Measurements from ENCODE around the gene TSNAXIP1.

DNA sequence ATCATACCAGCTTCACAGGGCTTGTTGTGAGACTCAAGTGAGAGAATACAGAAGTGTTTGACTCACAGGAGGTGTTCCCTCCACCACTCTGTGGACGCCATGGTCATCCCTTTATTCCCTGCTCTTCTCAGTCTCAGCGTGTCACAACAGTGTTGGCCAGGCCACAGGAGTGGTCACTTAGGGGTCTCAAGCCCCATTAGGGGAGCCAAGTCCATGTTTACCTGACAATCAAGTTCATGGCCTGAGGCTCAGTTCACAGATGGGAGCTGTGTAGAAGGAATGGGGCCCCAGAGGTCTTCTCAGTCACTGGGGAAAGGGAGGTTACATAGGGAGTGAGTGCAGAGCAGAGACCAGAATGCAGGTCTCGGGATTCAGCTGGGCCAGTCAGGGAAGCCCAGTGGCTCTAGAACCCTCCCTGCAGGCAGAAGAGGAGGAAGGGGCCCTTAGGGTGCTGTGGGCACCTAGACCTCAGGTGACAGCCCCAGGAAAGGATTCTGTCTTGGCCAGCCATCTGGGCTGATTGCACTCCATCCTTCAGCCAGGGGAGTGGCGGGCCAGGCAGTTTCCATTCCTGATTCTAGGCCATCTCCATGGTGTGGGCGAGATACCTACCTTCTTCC lies 50.3 kb downstream of the TSNAXIP1 start:
- TF ChIP-seq EZH2 (IDR thresholded peaks at IDR 0.05; ENCODE audit: borderline replicate concordance, control insufficient read depth, low read depth, low read length) (no peak), TCF12 (IDR thresholded peaks at IDR 0.05; ENCODE audit: low read depth, low read length) (no peak), JUND (IDR thresholded peaks at IDR 0.05; ENCODE audit: low read depth, low read length) (no peak), RB1 (IDR thresholded peaks at IDR 0.05; ENCODE audit: borderline replicate concordance) (no peak), SREBF1 (IDR thresholded peaks at IDR 0.05; ENCODE audit: low read length) (no peak), EP300 (IDR thresholded peaks at IDR 0.05; ENCODE audit: borderline replicate concordance in 1 of 2, control insufficient read depth in 1 of 2, low read depth in 2 of 2, low read length in 2 of 2) (no peak), CEBPB (IDR thresholded peaks at IDR 0.05; ENCODE audit: borderline replicate concordance in 1 of 2, low read depth in 2 of 2, low read length in 2 of 2) (no peak), POLR2AphosphoS5 (IDR thresholded peaks at IDR 0.05; ENCODE audit: low read length) (no peak), MXI1 (IDR thresholded peaks at IDR 0.05; ENCODE audit: low read depth, low read length) (no peak)
- TF ChIP-seq, protein P1, sequence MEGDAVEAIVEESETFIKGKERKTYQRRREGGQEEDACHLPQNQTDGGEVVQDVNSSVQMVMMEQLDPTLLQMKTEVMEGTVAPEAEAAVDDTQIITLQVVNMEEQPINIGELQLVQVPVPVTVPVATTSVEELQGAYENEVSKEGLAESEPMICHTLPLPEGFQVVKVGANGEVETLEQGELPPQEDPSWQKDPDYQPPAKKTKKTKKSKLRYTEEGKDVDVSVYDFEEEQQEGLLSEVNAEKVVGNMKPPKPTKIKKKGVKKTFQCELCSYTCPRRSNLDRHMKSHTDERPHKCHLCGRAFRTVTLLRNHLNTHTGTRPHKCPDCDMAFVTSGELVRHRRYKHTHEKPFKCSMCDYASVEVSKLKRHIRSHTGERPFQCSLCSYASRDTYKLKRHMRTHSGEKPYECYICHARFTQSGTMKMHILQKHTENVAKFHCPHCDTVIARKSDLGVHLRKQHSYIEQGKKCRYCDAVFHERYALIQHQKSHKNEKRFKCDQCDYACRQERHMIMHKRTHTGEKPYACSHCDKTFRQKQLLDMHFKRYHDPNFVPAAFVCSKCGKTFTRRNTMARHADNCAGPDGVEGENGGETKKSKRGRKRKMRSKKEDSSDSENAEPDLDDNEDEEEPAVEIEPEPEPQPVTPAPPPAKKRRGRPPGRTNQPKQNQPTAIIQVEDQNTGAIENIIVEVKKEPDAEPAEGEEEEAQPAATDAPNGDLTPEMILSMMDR (IDR thresholded peaks at IDR 0.05 in 2 of 3, conservative IDR thresholded peaks at IDR 0.05 in 1 of 3; ENCODE audit: control insufficient read depth in 2 of 3, extremely low read depth in 1 of 3, insufficient read depth in 1 of 3, low read depth in 3 of 3, low read length in 3 of 3): no peak
- TF ChIP-seq, protein P2, sequence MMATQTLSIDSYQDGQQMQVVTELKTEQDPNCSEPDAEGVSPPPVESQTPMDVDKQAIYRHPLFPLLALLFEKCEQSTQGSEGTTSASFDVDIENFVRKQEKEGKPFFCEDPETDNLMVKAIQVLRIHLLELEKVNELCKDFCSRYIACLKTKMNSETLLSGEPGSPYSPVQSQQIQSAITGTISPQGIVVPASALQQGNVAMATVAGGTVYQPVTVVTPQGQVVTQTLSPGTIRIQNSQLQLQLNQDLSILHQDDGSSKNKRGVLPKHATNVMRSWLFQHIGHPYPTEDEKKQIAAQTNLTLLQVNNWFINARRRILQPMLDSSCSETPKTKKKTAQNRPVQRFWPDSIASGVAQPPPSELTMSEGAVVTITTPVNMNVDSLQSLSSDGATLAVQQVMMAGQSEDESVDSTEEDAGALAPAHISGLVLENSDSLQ (IDR thresholded peaks at IDR 0.05): no peak
- TF ChIP-seq, protein P3, sequence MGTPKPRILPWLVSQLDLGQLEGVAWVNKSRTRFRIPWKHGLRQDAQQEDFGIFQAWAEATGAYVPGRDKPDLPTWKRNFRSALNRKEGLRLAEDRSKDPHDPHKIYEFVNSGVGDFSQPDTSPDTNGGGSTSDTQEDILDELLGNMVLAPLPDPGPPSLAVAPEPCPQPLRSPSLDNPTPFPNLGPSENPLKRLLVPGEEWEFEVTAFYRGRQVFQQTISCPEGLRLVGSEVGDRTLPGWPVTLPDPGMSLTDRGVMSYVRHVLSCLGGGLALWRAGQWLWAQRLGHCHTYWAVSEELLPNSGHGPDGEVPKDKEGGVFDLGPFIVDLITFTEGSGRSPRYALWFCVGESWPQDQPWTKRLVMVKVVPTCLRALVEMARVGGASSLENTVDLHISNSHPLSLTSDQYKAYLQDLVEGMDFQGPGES (IDR thresholded peaks at IDR 0.05): no peak
- TF ChIP-seq, protein P4, sequence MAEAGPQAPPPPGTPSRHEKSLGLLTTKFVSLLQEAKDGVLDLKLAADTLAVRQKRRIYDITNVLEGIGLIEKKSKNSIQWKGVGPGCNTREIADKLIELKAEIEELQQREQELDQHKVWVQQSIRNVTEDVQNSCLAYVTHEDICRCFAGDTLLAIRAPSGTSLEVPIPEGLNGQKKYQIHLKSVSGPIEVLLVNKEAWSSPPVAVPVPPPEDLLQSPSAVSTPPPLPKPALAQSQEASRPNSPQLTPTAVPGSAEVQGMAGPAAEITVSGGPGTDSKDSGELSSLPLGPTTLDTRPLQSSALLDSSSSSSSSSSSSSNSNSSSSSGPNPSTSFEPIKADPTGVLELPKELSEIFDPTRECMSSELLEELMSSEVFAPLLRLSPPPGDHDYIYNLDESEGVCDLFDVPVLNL (IDR thresholded peaks at IDR 0.05; ENCODE audit: low read depth, low read length): no peak
